A673 (cell line): ENCODE measurements around the gene HRH1. TPM values are rescaled to one million over a fixed set of nuclear protein-coding genes. Genes with fewer than 3 reads are reported as not detected.

Source experiments
- BruUV-seq: library from RNA; stranded (reverse); fragments of 400-500 nt; replicated peaks from 2 replicates; lab custom pipeline; 2021; lab: Mats Ljungman, UMichigan
- CTCF ChIA-PET: fragments of 300-600 bp; sonication (Branson Sonifier 250); formaldehyde crosslinking; loops from one replicate; lab custom pipeline; 2022; ENCODE audit warnings: antibody characterized with exemption; lab: Charles Lee
- POLR2A ChIA-PET: fragments of 300-600 bp; sonication (Branson Sonifier 250); formaldehyde crosslinking; loops from one replicate; lab custom pipeline; 2022; ENCODE audit warnings: antibody characterized with exemption; ENCODE audit not compliant: low non-redundant PET; lab: Charles Lee
- DNase-seq: peaks from one replicate; pipeline ENCODE4 v3.0.0-alpha.2; 2015; ENCODE audit warnings: low spot score
- H3K27ac ChIP-seq: fragments of 200-600 bp; sonication (generic); 2 replicates; pipeline ENCODE4 v1.5.1; 2016; ENCODE audit warnings: mixed run types, low read depth, mild to moderate bottlenecking, mixed read lengths, antibody characterized with exemption, low read length; ENCODE audit not compliant: poor library complexity, severe bottlenecking
- H3K27me3 ChIP-seq: fragments of 200-600 bp; sonication (generic); replicated peaks from 2 replicates; pipeline ENCODE4 v1.6.1; 2017; ENCODE audit warnings: mixed run types, low read depth, mild to moderate bottlenecking, mixed read lengths, antibody characterized with exemption, low read length; ENCODE audit not compliant: insufficient read depth, poor library complexity
- H3K36me3 ChIP-seq: fragments of 200-600 bp; sonication (generic); 2 replicates; pipeline ENCODE4 v1.6.1; 2016; ENCODE audit warnings: mixed run types, mild to moderate bottlenecking, mixed read lengths, antibody characterized with exemption, low read length; ENCODE audit not compliant: insufficient read depth, poor library complexity, severe bottlenecking
- H3K4me1 ChIP-seq: fragments of 200-600 bp; sonication (generic); 2 replicates; pipeline ENCODE4 v1.6.1; 2017; ENCODE audit warnings: mixed run types, mild to moderate bottlenecking, mixed read lengths, antibody characterized with exemption, low read length; ENCODE audit not compliant: insufficient read depth, poor library complexity, severe bottlenecking
- H3K4me3 ChIP-seq: fragments of 200-600 bp; sonication (generic); 2 replicates; pipeline ENCODE4 v1.5.1; 2016; ENCODE audit warnings: low read depth, mixed run types, mild to moderate bottlenecking, mixed read lengths, low read length; ENCODE audit not compliant: poor library complexity, severe bottlenecking
- H3K9me3 ChIP-seq: fragments of 200-600 bp; sonication (generic); 2 replicates; pipeline ENCODE4 v1.6.1; 2016; ENCODE audit warnings: mixed run types, low read depth, mild to moderate bottlenecking, mixed read lengths, antibody characterized with exemption, low read length; ENCODE audit not compliant: poor library complexity, severe bottlenecking
- EZH2 ChIP-seq: fragments of 200-600 bp; sonication (generic); IDR thresholded peaks from 2 replicates; pipeline ENCODE4 v1.6.1; 2017; ENCODE audit warnings: borderline replicate concordance, low read depth, mild to moderate bottlenecking, mixed read lengths, antibody characterized with exemption, low read length; ENCODE audit not compliant: poor library complexity, severe bottlenecking
- intact Hi-C: fragments of 100-400 bp; cut with micrococcal nuclease; formaldehyde crosslinking; loops from one replicate; pipeline ENCODE4 v1.10.0; 2022; ENCODE audit not compliant: unreplicated experiment
- total RNA-seq: library from RNA; stranded (reverse); gene quantifications from 2 replicates; pipeline ENCODE4 v1.2.3, GENCODE V29; 2021
- TF ChIP-seq, protein P1 (sequence below): fragments of 300-800, 200-600 bp; sonication (generic); conservative IDR thresholded peaks from 2 replicates; pipeline ENCODE4 v1.5.1; 2017; ENCODE audit warnings: low read depth, mild to moderate bottlenecking, antibody characterized with exemption, low read length, moderate library complexity, mixed read lengths

Gene HRH1
- total RNA-seq, 1 experiment from 2014 or later = 0.92 TPM

DNA sequence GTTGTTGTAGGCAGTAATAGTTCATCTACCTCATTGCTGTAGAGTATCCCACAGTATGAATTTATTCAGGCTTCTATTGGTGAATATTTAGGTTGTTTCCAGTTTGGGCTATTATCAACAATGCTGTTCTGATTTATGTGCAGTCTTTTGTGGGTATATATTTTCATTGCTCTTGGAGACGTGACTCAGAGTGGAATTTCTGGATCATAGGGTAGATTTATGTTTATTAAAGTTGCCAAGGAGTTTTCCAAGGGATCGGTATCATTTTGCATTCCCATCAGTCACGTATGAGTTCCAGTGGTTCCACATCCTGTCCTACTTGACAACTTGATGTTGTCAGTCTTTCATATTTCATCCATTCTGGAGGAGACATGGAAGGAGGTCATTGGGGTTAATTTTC lies 8.4 kb upstream of the HRH1 start:
- no peak overlapping the region for H3K4me3 ChIP-seq
- intact Hi-C loops = no loop called here
- CTCF ChIA-PET = no interaction called here
- DNase-seq = no peak
- TF ChIP-seq, protein P1, sequence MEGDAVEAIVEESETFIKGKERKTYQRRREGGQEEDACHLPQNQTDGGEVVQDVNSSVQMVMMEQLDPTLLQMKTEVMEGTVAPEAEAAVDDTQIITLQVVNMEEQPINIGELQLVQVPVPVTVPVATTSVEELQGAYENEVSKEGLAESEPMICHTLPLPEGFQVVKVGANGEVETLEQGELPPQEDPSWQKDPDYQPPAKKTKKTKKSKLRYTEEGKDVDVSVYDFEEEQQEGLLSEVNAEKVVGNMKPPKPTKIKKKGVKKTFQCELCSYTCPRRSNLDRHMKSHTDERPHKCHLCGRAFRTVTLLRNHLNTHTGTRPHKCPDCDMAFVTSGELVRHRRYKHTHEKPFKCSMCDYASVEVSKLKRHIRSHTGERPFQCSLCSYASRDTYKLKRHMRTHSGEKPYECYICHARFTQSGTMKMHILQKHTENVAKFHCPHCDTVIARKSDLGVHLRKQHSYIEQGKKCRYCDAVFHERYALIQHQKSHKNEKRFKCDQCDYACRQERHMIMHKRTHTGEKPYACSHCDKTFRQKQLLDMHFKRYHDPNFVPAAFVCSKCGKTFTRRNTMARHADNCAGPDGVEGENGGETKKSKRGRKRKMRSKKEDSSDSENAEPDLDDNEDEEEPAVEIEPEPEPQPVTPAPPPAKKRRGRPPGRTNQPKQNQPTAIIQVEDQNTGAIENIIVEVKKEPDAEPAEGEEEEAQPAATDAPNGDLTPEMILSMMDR = no peak
- no peak for TF ChIP-seq EZH2
- no peaks in the 10 kb centered on the region for H3K4me1 ChIP-seq
- POLR2A ChIA-PET = no interaction called here
- no TSS peak for BruUV-seq
- no peak overlapping the region for H3K27ac ChIP-seq
- H3K27me3 ChIP-seq = no peaks in the 10 kb centered on the region
- H3K36me3 ChIP-seq = no peaks in the 10 kb centered on the region
- H3K9me3 ChIP-seq = no peaks in the 10 kb centered on the region

DNA sequence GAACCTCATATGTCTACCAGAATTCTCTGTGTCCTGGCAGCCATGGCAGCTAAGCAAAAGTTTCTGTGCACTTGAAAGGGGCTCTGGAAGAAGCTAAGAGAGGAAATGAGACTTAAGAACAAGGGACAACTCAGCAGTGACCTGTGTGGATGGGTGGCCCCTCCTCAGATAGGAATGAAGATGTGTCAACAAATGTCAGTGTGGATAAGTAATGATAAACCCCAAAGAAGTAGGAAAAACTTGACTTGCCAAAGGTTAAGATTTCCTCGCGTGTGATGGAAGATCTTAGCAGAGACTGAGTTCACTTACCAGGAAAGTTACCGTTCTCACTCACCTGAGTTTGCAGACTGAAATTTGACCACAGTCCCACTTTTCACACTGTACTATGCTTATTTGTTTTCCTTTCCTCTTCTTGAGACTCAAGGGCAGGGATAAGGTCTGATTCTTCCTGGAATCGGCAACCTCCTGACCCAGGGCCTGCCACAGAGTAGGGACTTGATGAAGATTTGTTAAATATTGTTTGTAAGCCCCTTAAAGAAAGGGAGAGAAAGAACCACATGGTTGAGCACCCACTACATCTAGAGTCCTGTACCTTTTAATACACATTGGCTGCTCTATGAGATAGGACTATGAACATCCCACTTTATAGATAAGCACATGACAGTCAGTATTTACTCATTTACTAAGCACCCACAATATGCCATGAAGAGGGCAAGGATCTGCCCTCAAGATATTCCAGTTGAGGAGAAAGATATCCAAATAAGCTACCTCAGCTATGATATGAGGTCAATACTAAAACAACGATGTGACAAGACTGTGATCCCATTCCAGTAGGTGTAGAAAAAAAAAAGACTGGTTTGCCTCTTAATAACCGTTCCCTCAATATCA lies 7.3 kb upstream of the HRH1 start:
- Histone ChIP-seq H3K4me1 (no peaks in the 10 kb centered on the region), H3K27ac (no peak overlapping the region), H3K4me3 (no peak overlapping the region), H3K27me3 (no peaks in the 10 kb centered on the region), H3K9me3 (no peaks in the 10 kb centered on the region), H3K36me3 (no peaks in the 10 kb centered on the region)
- POLR2A ChIA-PET = no interaction called here
- no peak for DNase-seq
- TF ChIP-seq, protein P1 = no peak
- no peak for TF ChIP-seq EZH2
- intact Hi-C loops = no loop called here
- CTCF ChIA-PET = interaction anchor here (0.5 kb wide), 1 partner anchor 195 kb away, joined by 4 read pairs; no protein-coding TSS in a partner anchor
- BruUV-seq = no TSS peak

DNA sequence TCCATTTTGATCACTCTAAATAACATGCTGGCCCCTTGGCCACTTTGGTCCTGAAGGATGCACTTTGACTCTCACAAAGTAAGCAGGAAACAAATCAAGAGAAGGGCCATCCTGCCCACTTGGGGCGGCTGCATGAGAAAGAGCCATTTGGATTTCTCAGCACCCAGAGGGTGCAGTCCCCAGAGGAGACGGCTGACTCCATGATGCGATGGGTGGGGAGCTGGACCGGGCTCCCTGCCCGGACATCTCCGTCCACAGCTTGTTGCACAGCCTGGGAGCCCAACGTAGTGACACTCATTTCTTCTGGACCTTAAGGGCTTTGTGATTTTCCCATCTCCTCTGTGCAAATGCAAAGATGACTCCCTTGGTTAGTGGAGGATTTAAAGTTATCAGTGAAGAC lies 4.0 kb upstream of the HRH1 start:
- POLR2A ChIA-PET = interaction anchor here (0.6 kb wide), 1 partner anchor 323 kb away, joined by 3 read pairs; no protein-coding TSS in a partner anchor
- no peaks in the 10 kb centered on the region for H3K36me3 ChIP-seq
- intact Hi-C loops = no loop called here
- no peak overlapping the region for H3K27ac ChIP-seq
- no TSS peak for BruUV-seq
- no peaks in the 10 kb centered on the region for H3K9me3 ChIP-seq
- H3K4me1 ChIP-seq = peaks cover 5% of the 10 kb centered on the region
- H3K27me3 ChIP-seq = peaks cover 3% of the 10 kb centered on the region
- DNase-seq = no peak
- H3K4me3 ChIP-seq = no peak overlapping the region
- CTCF ChIA-PET = no interaction called here
- TF ChIP-seq, protein P1 = no peak
- TF ChIP-seq EZH2 = no peak
